ENCODE data around the gene STAT5B. TPM values are rescaled to one million over a fixed set of nuclear protein-coding genes. Genes with fewer than 3 reads are reported as not detected.
A peak's percentile ranks its signal among the peaks of the same experiment; 100 is the strongest.

STAT5B gene
- total and polyA plus RNA-seq, 2 experiments from 2014 or later = 26.8 to 62.4 TPM

- TF ChIP-seq CTCF (IDR thresholded peaks at IDR 0.05; ENCODE audit: low read depth, low read length) = peak; percentile 62
- Histone ChIP-seq H3K4me1 (ENCODE audit: low read depth) (peaks cover 19% of the 10 kb centered on the region), H3K27me3 (peaks cover 56% of the 10 kb centered on the region), H3K9me3 (ENCODE audit: low read depth) (no peaks in the 10 kb centered on the region), H3K36me3 (no peaks in the 10 kb centered on the region), H3K4me3 (peak within 1 kb of the TSS; percentile 17), H3K27ac (no peak within 1 kb of the TSS)
- DNase-seq (ENCODE audit: low read depth in 1 of 2, low spot score in 1 of 2) = peak; percentile 51 to 78
These were observed 95.0 kb downstream of the STAT5B start, which contains the start of gene KCNH4 for GRCh38 chr17:42180922-42181850. Gene KCNH4 (minus strand): TSS chr17:42181142. CDS start chr17:42180945, 197 bp downstream.

GRCh38 chr17:42180411-42180921 lies 95.7 kb downstream of the STAT5B start:
- no peak for DNase-seq (ENCODE audit: low read depth in 1 of 2, low spot score in 1 of 2)
- H3K36me3 ChIP-seq = no peaks in the 10 kb centered on the region
- TF ChIP-seq CTCF (IDR thresholded peaks at IDR 0.05; ENCODE audit: low read depth, low read length) = no peak
- no peak overlapping the region for H3K27ac ChIP-seq
- peaks cover 56% of the 10 kb centered on the region for H3K27me3 ChIP-seq
- H3K9me3 ChIP-seq (ENCODE audit: low read depth) = no peaks in the 10 kb centered on the region
- H3K4me1 ChIP-seq (ENCODE audit: low read depth) = peaks cover 13% of the 10 kb centered on the region
- H3K4me3 ChIP-seq = peak overlapping the region; percentile 17

- H3K4me1 ChIP-seq (ENCODE audit: low read depth) = peaks cover 10% of the 10 kb centered on the region
- no peaks in the 10 kb centered on the region for H3K9me3 ChIP-seq (ENCODE audit: low read depth)
- no peaks in the 10 kb centered on the region for H3K36me3 ChIP-seq
- H3K27me3 ChIP-seq = peaks cover 56% of the 10 kb centered on the region
- DNase-seq (ENCODE audit: low read depth in 1 of 2, low spot score in 1 of 2) = peak; percentile 57 to 88
- no peak overlapping the region for H3K4me3 ChIP-seq
- H3K27ac ChIP-seq = no peak overlapping the region
- no peak for TF ChIP-seq CTCF (IDR thresholded peaks at IDR 0.05; ENCODE audit: low read depth, low read length)
These were observed 96.2 kb downstream of the STAT5B start for GRCh38 chr17:42179911-42180410.

- H3K27ac ChIP-seq = no peak overlapping the region
- H3K27me3 ChIP-seq = peaks cover 56% of the 10 kb centered on the region
- H3K36me3 ChIP-seq = no peaks in the 10 kb centered on the region
- no peak overlapping the region for H3K4me3 ChIP-seq
- H3K9me3 ChIP-seq (ENCODE audit: low read depth) = no peaks in the 10 kb centered on the region
- TF ChIP-seq CTCF (IDR thresholded peaks at IDR 0.05; ENCODE audit: low read depth, low read length) = no peak
- no peak for DNase-seq (ENCODE audit: low read depth in 1 of 2, low spot score in 1 of 2)
- H3K4me1 ChIP-seq (ENCODE audit: low read depth) = peaks cover 10% of the 10 kb centered on the region
These were observed 96.9 kb downstream of the STAT5B start for GRCh38 chr17:42179335-42179734.

GRCh38 chr17:42178817-42179216 lies 97.4 kb downstream of the STAT5B start:
- Histone ChIP-seq H3K9me3 (ENCODE audit: low read depth) (no peaks in the 10 kb centered on the region), H3K4me3 (no peak overlapping the region), H3K27me3 (peaks cover 56% of the 10 kb centered on the region), H3K27ac (no peak overlapping the region), H3K4me1 (ENCODE audit: low read depth) (peaks cover 9% of the 10 kb centered on the region), H3K36me3 (no peaks in the 10 kb centered on the region)
- no peak for TF ChIP-seq CTCF (IDR thresholded peaks at IDR 0.05; ENCODE audit: low read depth, low read length)
- DNase-seq (ENCODE audit: low read depth in 1 of 2, low spot score in 1 of 2) = no peak

All from cardiac muscle cell (in vitro differentiated cells and primary cell).